Fibroblast of lung (primary cell): ENCODE measurements around the gene ABCB9.

Experiments
- CTCF ChIP-seq, 2 donors: IDR thresholded peaks in 1 of 2; conservative IDR thresholded peaks in 1 of 2; 1 replicate in 1 of 2; 2 replicates in 1 of 2; pipeline ENCODE4 v1.5.1; 2011 to 2012; ENCODE audit warnings: low read length in 2 of 2, control low read depth in 1 of 2, inconsistent platforms in 1 of 2, low read depth in 1 of 2, mild to moderate bottlenecking in 1 of 2
- EZH2 ChIP-seq: IDR thresholded peaks from 2 replicates; pipeline ENCODE4 v1.5.1; 2012; ENCODE audit warnings: low read length, control low read depth, mild to moderate bottlenecking; ENCODE audit errors: missing control alignments

- TF ChIP-seq EZH2 (no peak), CTCF (conservative IDR thresholded peaks at IDR 0.05 in 1 of 2, IDR thresholded peaks at IDR 0.05 in 1 of 2; ENCODE audit: low read depth in 1 of 2, low read length in 2 of 2) (no peak)
Observed at GRCh38 chr12:122974274-122974891, 8.1 kb upstream of the ABCB9 start.
